HCT116 (cell line): ENCODE measurements around the gene HORMAD2.

Experiments used
- CTCF ChIP-seq, 3 experiments: fragments of 200-600 bp in 1 of 3; sonication (generic) in 1 of 3; IDR thresholded peaks in 2 of 3; conservative IDR thresholded peaks in 1 of 3; 2 replicates each; pipeline ENCODE4 v1.5.1; 2012 to 2017; ENCODE audit warnings: low read depth in 2 of 3, low read length in 2 of 3, antibody characterized with exemption in 1 of 3, borderline replicate concordance in 1 of 3, control low read depth in 1 of 3, mild to moderate bottlenecking in 1 of 3, mixed read lengths in 1 of 3, mixed run types in 1 of 3, moderate library complexity in 1 of 3; ENCODE audit not compliant: insufficient read depth in 1 of 3
- EZH2 ChIP-seq: fragments of 200-600 bp; sonication (generic); IDR thresholded peaks from 2 replicates; pipeline ENCODE4 v1.6.1; 2017; ENCODE audit warnings: antibody characterized with exemption, mixed run types
- POLR2A ChIP-seq: IDR thresholded peaks from 2 replicates; pipeline ENCODE4 v1.7.0; 2011; ENCODE audit warnings: borderline replicate concordance; ENCODE audit not compliant: insufficient read depth, insufficient read length; ENCODE audit errors: extremely low read depth

- TF ChIP-seq EZH2 (no peak), POLR2A (no peak), CTCF (IDR thresholded peaks at IDR 0.05 in 2 of 3, conservative IDR thresholded peaks at IDR 0.05 in 1 of 3; ENCODE audit: borderline replicate concordance in 1 of 3, insufficient read depth in 1 of 3, low read depth in 2 of 3, low read length in 2 of 3) (no peak)
Measured at GRCh38 chr22:30105483-30105882, 25.2 kb downstream of the HORMAD2 start.
